Endodermal cell (in vitro differentiated cells): ENCODE data around the gene BBC3. TPM values are rescaled to one million over a fixed set of nuclear protein-coding genes. Genes with fewer than 3 reads are reported as not detected.
A peak's percentile ranks its signal among the peaks of the same experiment; 100 is the strongest.

Experiments used
- DNase-seq: peaks from one replicate; pipeline ENCODE4 v3.0.0-alpha.2; 2017
- H3K27ac ChIP-seq: 2 replicates; pipeline ENCODE4 v1.5.1; 2013; ENCODE audit warnings: mild to moderate bottlenecking, low read depth, low read length, moderate library complexity
- H3K27me3 ChIP-seq: 2 replicates; pipeline ENCODE4 v1.6.1; 2013; ENCODE audit warnings: mild to moderate bottlenecking, low read length, moderate library complexity; ENCODE audit not compliant: insufficient read depth, control insufficient read depth, poor library complexity, severe bottlenecking
- H3K36me3 ChIP-seq: 2 replicates; pipeline ENCODE4 v1.7.0; 2013; ENCODE audit warnings: mild to moderate bottlenecking, low read length, moderate library complexity; ENCODE audit not compliant: control insufficient read depth, insufficient read depth
- H3K4me1 ChIP-seq: one replicate; pipeline ENCODE4 v1.7.0; 2013; ENCODE audit warnings: low read length; ENCODE audit not compliant: control insufficient read depth, insufficient read depth
- H3K4me3 ChIP-seq: 2 replicates; pipeline ENCODE4 v1.5.1; 2013; ENCODE audit warnings: mild to moderate bottlenecking, low read length, moderate library complexity
- H3K9ac ChIP-seq: 2 replicates; pipeline ENCODE4 v1.6.1; 2013; ENCODE audit warnings: mild to moderate bottlenecking, low read length, moderate library complexity; ENCODE audit not compliant: poor library complexity, severe bottlenecking; ENCODE audit errors: extremely low read depth
- H3K9me3 ChIP-seq: 2 replicates; pipeline ENCODE4 v1.6.1; 2013; ENCODE audit warnings: mild to moderate bottlenecking, low read length, moderate library complexity; ENCODE audit not compliant: control insufficient read depth
- H3K27ac Mint-ChIP-seq: 2 replicates; pipeline ENCODE4 v1.8.0; 2020; ENCODE audit warnings: mixed read lengths
- H3K27me3 Mint-ChIP-seq: 2 replicates; pipeline ENCODE4 v1.8.0; 2021; ENCODE audit warnings: mild to moderate bottlenecking, mixed read lengths; ENCODE audit not compliant: insufficient read depth
- H3K36me3 Mint-ChIP-seq: 2 replicates; pipeline ENCODE4 v1.8.0; 2020; ENCODE audit warnings: low read depth, mixed read lengths
- H3K4me1 Mint-ChIP-seq: 2 replicates; pipeline ENCODE4 v1.8.0; 2020; ENCODE audit warnings: mixed read lengths
- H3K4me3 Mint-ChIP-seq: 2 replicates; pipeline ENCODE4 v1.8.0; 2020; ENCODE audit warnings: mild to moderate bottlenecking, moderate library complexity, mixed read lengths
- H3K9me3 Mint-ChIP-seq: 2 replicates; pipeline ENCODE4 v1.8.0; 2020; ENCODE audit warnings: mild to moderate bottlenecking, mixed read lengths
- CTCF ChIP-seq: fragments of 200-600 bp; sonication (generic); conservative IDR thresholded peaks from 2 replicates; pipeline ENCODE4 v1.5.0; 2021; ENCODE audit warnings: antibody characterized with exemption, mild to moderate bottlenecking
- WGBS, 2 experiments: methylation state at CpG; one replicate each; pipeline versions ENCODE4 v1.1.5 to v1.1.7; 2013; ENCODE audit warnings: missing lambda C conversion rate in 2 of 2, mixed read lengths in 1 of 2; ENCODE audit not compliant: insufficient coverage in 1 of 2, insufficient read length in 1 of 2; 5-methylcytosine and 5-hydroxymethylcytosine counted together
- total RNA-seq, 2 donors: library from RNA; stranded (reverse); fragmentation: NEBNext Ultra II Directional in 1 of 2; extraction: Animal tissue kit (Norgen Biotek cat#: 25700) in 1 of 2; gene quantifications; 2 replicates in 1 of 2; 3 replicates in 1 of 2; pipeline ENCODE4 v1.2.1, GENCODE V29; 2021

The BBC3 gene
- total RNA-seq, 2 donors from 2014 or later, result 8.8 to 13.4 TPM

- H3K9me3 Mint-ChIP-seq, result no peaks in the 10 kb centered on the region
- no peak overlapping the region for H3K4me3 Mint-ChIP-seq
- H3K4me3 ChIP-seq, result no peak overlapping the region
- no peaks in the 10 kb centered on the region for H3K9me3 ChIP-seq
- no peak for TF ChIP-seq CTCF
- no peak overlapping the region for H3K9ac ChIP-seq
- H3K36me3 ChIP-seq, result peaks cover 77% of the 10 kb centered on the region
- H3K27me3 ChIP-seq, result no peaks in the 10 kb centered on the region
- H3K27me3 Mint-ChIP-seq, result no peaks in the 10 kb centered on the region
- H3K36me3 Mint-ChIP-seq, result peaks cover 66% of the 10 kb centered on the region
- no peak overlapping the region for H3K27ac ChIP-seq
- H3K4me1 ChIP-seq, result peaks cover 5% of the 10 kb centered on the region
- H3K4me1 Mint-ChIP-seq, result peaks cover 16% of the 10 kb centered on the region
- peak overlapping the region; percentile 88 for H3K27ac Mint-ChIP-seq
- no peak for DNase-seq
These were observed 20.9 kb downstream of the BBC3 start for GRCh38 chr19:47210180-47210490.

- peaks cover 83% of the 10 kb centered on the region for H3K36me3 ChIP-seq
- peaks cover 16% of the 10 kb centered on the region for H3K4me1 Mint-ChIP-seq
- no peaks in the 10 kb centered on the region for H3K9me3 ChIP-seq
- no peaks in the 10 kb centered on the region for H3K27me3 Mint-ChIP-seq
- H3K27ac Mint-ChIP-seq, result peak overlapping the region; percentile 88
- peaks cover 72% of the 10 kb centered on the region for H3K36me3 Mint-ChIP-seq
- H3K27me3 ChIP-seq, result no peaks in the 10 kb centered on the region
- H3K4me3 ChIP-seq, result no peak overlapping the region
- peak overlapping the region; percentile 16 for H3K27ac ChIP-seq
- H3K9ac ChIP-seq, result no peak overlapping the region
- TF ChIP-seq CTCF, result no peak
- no peak for DNase-seq
- H3K9me3 Mint-ChIP-seq, result no peaks in the 10 kb centered on the region
- peaks cover 5% of the 10 kb centered on the region for H3K4me1 ChIP-seq
- 88 to 91% methylated on average over 8 to 13 of the region's 13 CpGs for WGBS, 2 experiments
- no peak overlapping the region for H3K4me3 Mint-ChIP-seq
These were observed 21.4 kb downstream of the BBC3 start for GRCh38 chr19:47209319-47210179.

GRCh38 chr19:47203254-47203653 lies 27.7 kb downstream of the BBC3 start:
- TF ChIP-seq CTCF, result no peak
- Mint-ChIP-seq H3K27ac (peak overlapping the region; percentile 16), H3K36me3 (peaks cover 82% of the 10 kb centered on the region), H3K4me1 (peaks cover 6% of the 10 kb centered on the region), H3K27me3 (no peaks in the 10 kb centered on the region), H3K9me3 (no peaks in the 10 kb centered on the region), H3K4me3 (no peak overlapping the region)
- no peak overlapping the region for H3K4me3 ChIP-seq
- no peak overlapping the region for H3K9ac ChIP-seq
- H3K4me1 ChIP-seq, result no peaks in the 10 kb centered on the region
- no peaks in the 10 kb centered on the region for H3K27me3 ChIP-seq
- DNase-seq, result no peak
- no peaks in the 10 kb centered on the region for H3K9me3 ChIP-seq
- peaks cover 82% of the 10 kb centered on the region for H3K36me3 ChIP-seq
- WGBS, 2 experiments, result 96 to 97% methylated on average over 3 of the region's 3 CpGs
- H3K27ac ChIP-seq, result no peak overlapping the region
